DND-41 (cell line): ENCODE measurements around the gene KIAA0586.

Experiments used
- ATAC-seq: fragments of 200-7000 bp; cut with Tn5 transposase; 3 replicates; pipeline ENCODE4 v1.9.1; 2021; ENCODE audit warnings: low read depth; ENCODE audit not compliant: insufficient read depth
- DNase-seq: peaks from one replicate; pipeline ENCODE4 v3.0.0-alpha.2; 2020
- H2AFZ ChIP-seq: 2 replicates; pipeline ENCODE4 v1.6.0; 2012; ENCODE audit warnings: low read depth, low read length
- H3K27ac ChIP-seq: 2 replicates; pipeline ENCODE4 v1.5.1; 2012; ENCODE audit warnings: low read length, inconsistent platforms
- H3K27me3 ChIP-seq: fragments of 200-600 bp; sonication (generic); 2 replicates; pipeline ENCODE4 v1.6.0; 2012; ENCODE audit warnings: low read length, mild to moderate bottlenecking, inconsistent platforms; ENCODE audit not compliant: insufficient read depth, poor library complexity
- H3K36me3 ChIP-seq: 2 replicates; pipeline ENCODE4 v1.5.1; 2012; ENCODE audit warnings: low read length, inconsistent platforms; ENCODE audit not compliant: insufficient read depth
- H3K4me1 ChIP-seq: 2 replicates; pipeline ENCODE4 v1.5.1; 2012; ENCODE audit warnings: mild to moderate bottlenecking, low read length; ENCODE audit not compliant: insufficient read depth
- H3K4me2 ChIP-seq: 2 replicates; pipeline ENCODE4 v1.6.0; 2012; ENCODE audit warnings: mild to moderate bottlenecking, moderate library complexity, low read length, inconsistent platforms; ENCODE audit not compliant: insufficient read depth
- H3K4me3 ChIP-seq, 2 experiments: fragments of 200-600 bp in 1 of 2; shearing (Covaris generic) in 1 of 2; 2 replicates each; pipeline ENCODE4 v1.5.1; 2012 to 2016; ENCODE audit warnings: inconsistent platforms in 2 of 2, low read length in 2 of 2, mild to moderate bottlenecking in 2 of 2, low read depth in 1 of 2, moderate library complexity in 1 of 2
- H3K79me2 ChIP-seq: 2 replicates; pipeline ENCODE4 v1.6.0; 2012; ENCODE audit warnings: low read length, inconsistent platforms; ENCODE audit not compliant: insufficient read depth
- H3K9ac ChIP-seq: 2 replicates; pipeline ENCODE4 v1.6.0; 2012; ENCODE audit warnings: low read depth, mild to moderate bottlenecking, inconsistent platforms, low read length, moderate library complexity
- H3K9me3 ChIP-seq: 2 replicates; pipeline ENCODE4 v1.5.1; 2012; ENCODE audit warnings: low read length, moderate library complexity, mild to moderate bottlenecking, inconsistent platforms; ENCODE audit not compliant: insufficient read depth, severe bottlenecking
- H4K20me1 ChIP-seq: 2 replicates; pipeline ENCODE4 v1.6.0; 2012; ENCODE audit warnings: low read length; ENCODE audit not compliant: insufficient read depth
- EZH2 ChIP-seq: IDR thresholded peaks from 3 replicates; pipeline ENCODE4 v1.6.1; 2012; ENCODE audit warnings: borderline replicate concordance, low read depth, mild to moderate bottlenecking, moderate library complexity, low read length, inconsistent platforms; ENCODE audit not compliant: severe bottlenecking
- TF ChIP-seq, protein P1 (sequence below): IDR thresholded peaks from 2 replicates; pipeline ENCODE4 v1.5.1; 2012; ENCODE audit warnings: borderline replicate concordance, low read length, moderate library complexity, mild to moderate bottlenecking; ENCODE audit not compliant: poor library complexity, severe bottlenecking; ENCODE audit errors: extremely low read depth

Gene KIAA0586

DNA sequence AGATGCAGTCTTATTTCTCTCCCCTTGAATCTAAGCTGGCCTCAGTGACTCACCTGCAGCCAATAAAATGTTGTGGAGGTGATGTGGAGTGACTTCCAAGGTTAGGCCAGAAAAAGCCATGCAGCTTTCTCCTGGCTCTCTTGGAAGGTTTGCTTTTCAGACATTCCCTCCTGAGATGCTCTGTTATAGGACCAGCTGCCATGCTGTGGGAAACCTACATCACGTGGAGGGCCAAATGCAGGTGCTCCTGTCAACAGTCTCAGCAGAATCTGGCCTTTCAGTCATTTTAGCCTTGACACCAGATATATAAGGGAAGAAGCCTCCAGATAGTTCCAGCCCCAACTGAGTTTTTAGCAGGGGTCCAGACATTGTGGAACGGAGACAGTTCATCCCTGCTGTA is 172.2 kb downstream of the KIAA0586 start:
- Histone ChIP-seq H3K9me3 (no peaks in the 10 kb centered on the region), H3K27me3 (no peaks in the 10 kb centered on the region), H3K9ac (no peak overlapping the region), H2AFZ (no peak overlapping the region), H3K27ac (no peak overlapping the region), H3K36me3 (no peaks in the 10 kb centered on the region), H3K4me1 (peaks cover 35% of the 10 kb centered on the region), H4K20me1 (no peaks in the 10 kb centered on the region), H3K79me2 (no peaks in the 10 kb centered on the region), H3K4me2 (peak overlapping the region; percentile 47), H3K4me3 (no peak overlapping the region)
- DNase-seq (no peak), ATAC-seq (no peak)
- TF ChIP-seq EZH2: no peak
- TF ChIP-seq, protein P1, sequence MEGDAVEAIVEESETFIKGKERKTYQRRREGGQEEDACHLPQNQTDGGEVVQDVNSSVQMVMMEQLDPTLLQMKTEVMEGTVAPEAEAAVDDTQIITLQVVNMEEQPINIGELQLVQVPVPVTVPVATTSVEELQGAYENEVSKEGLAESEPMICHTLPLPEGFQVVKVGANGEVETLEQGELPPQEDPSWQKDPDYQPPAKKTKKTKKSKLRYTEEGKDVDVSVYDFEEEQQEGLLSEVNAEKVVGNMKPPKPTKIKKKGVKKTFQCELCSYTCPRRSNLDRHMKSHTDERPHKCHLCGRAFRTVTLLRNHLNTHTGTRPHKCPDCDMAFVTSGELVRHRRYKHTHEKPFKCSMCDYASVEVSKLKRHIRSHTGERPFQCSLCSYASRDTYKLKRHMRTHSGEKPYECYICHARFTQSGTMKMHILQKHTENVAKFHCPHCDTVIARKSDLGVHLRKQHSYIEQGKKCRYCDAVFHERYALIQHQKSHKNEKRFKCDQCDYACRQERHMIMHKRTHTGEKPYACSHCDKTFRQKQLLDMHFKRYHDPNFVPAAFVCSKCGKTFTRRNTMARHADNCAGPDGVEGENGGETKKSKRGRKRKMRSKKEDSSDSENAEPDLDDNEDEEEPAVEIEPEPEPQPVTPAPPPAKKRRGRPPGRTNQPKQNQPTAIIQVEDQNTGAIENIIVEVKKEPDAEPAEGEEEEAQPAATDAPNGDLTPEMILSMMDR: no peak
